ENCODE data around the gene P4HB.

P4HB gene

GRCh38 chr17:81832608-81833159, 27.7 kb downstream of the P4HB start:
- ChIA-PET CTCF (interaction anchor here (1.5 to 2.3 kb wide), 2 partner anchors 31 to 37 kb away, joined by 3 to 7 read pairs; no protein-coding TSS in a partner anchor), POLR2A (interaction anchor here (1.0 to 1.1 kb wide), 2 partner anchors 11 to 14 kb away, joined by 3 to 4 read pairs; no protein-coding TSS in a partner anchor)
- no peak for TF ChIP-seq CTCF (IDR thresholded peaks at IDR 0.05; ENCODE audit: control extremely low read depth, extremely low read depth, low read depth, missing control alignments)
- peak; percentile 53 for DNase-seq (ENCODE audit: extremely low spot score)

GRCh38 chr17:81831957-81832607, 28.3 kb downstream of the P4HB start:
- TF ChIP-seq CTCF (IDR thresholded peaks at IDR 0.05; ENCODE audit: control extremely low read depth, extremely low read depth, low read depth, missing control alignments): no peak
- DNase-seq (ENCODE audit: extremely low spot score): no peak
- ChIA-PET CTCF (interaction anchor here (2.3 kb wide), 1 partner anchor 38 kb away, joined by 7 read pairs; no protein-coding TSS in a partner anchor), POLR2A (no interaction called here)

GRCh38 chr17:81831563-81831956, 28.8 kb downstream of the P4HB start:
- DNase-seq (ENCODE audit: extremely low spot score): no peak
- CTCF ChIA-PET: no interaction called here
- TF ChIP-seq CTCF (IDR thresholded peaks at IDR 0.05; ENCODE audit: control extremely low read depth, extremely low read depth, low read depth, missing control alignments): no peak
- POLR2A ChIA-PET: no interaction called here

- ChIA-PET POLR2A (no interaction called here), CTCF (no interaction called here)
- no peak for DNase-seq (ENCODE audit: extremely low spot score)
- TF ChIP-seq CTCF (IDR thresholded peaks at IDR 0.05; ENCODE audit: control extremely low read depth, extremely low read depth, low read depth, missing control alignments): no peak
Observed at GRCh38 chr17:81829858-81830257, 30.5 kb downstream of the P4HB start.

GRCh38 chr17:81828656-81829055, 31.7 kb downstream of the P4HB start:
- POLR2A ChIA-PET: no interaction called here
- CTCF ChIA-PET: no interaction called here
- TF ChIP-seq CTCF (IDR thresholded peaks at IDR 0.05; ENCODE audit: control extremely low read depth, extremely low read depth, low read depth, missing control alignments): no peak
- no peak for DNase-seq (ENCODE audit: extremely low spot score)

GRCh38 chr17:81825841-81826466, 34.4 kb downstream of the P4HB start:
- POLR2A ChIA-PET: no interaction called here
- CTCF ChIA-PET: interaction anchor here (1.1 kb wide), 1 partner anchor 92 kb away, joined by 3 read pairs; no protein-coding TSS in a partner anchor
- TF ChIP-seq CTCF (IDR thresholded peaks at IDR 0.05; ENCODE audit: control extremely low read depth, extremely low read depth, low read depth, missing control alignments): no peak
- DNase-seq (ENCODE audit: extremely low spot score): no peak
